Left ventricle myocardium superior (tissue), 1 donor: ENCODE measurements around the gene ARL6IP4. TPM values are rescaled to one million over a fixed set of nuclear protein-coding genes. Genes with fewer than 3 reads are reported as not detected.
"Not testable (repeated sequence)": the region's sequence is repeated elsewhere in the genome, so short reads cannot be mapped to it uniquely, and the experiment has no call there.

Source experiments
- ATAC-seq: fragments of 200-7000 bp; cut with Tn5 transposase; one replicate; pipeline ENCODE4 v1.9.1; 2020; ENCODE audit warnings: mild to moderate bottlenecking, moderate library complexity
- DNase-seq: peaks from one replicate; pipeline ENCODE4 v3.0.0-alpha.2; 2020
- intact Hi-C: fragments of 100-400 bp; cut with micrococcal nuclease; formaldehyde crosslinking; loops from one replicate; pipeline ENCODE4 v1.11.0; 2022
- long read RNA-seq: library from polyadenylated mRNA; unstranded; transcript quantifications from one replicate; pipeline ENCODE4 v2.0.0, GENCODE V29; 2021
- total RNA-seq: library from RNA; stranded (reverse); fragmentation: NEBNext Ultra II Directional; extraction: Animal tissue kit (Norgen Biotek cat#: 25700); gene quantifications from one replicate; pipeline ENCODE4 v1.2.1, GENCODE V29; 2021
- donor health status: DM: no; HTN: yes; CAD: no; lungs with severe emphysema.

The ARL6IP4 gene
- 181 TPM for total RNA-seq
- long read RNA-seq, transcript ARL6IP4-210 (6 exons, 1,491 nt) = minor isoform, 28 of 289 reads
- long read RNA-seq, transcript ARL6IP4-201 (6 exons, 1,644 nt) = minor isoform, 15 of 289 reads
- long read RNA-seq, transcript ARL6IP4-208 (6 exons, 796 nt) = minor isoform, 27 of 289 reads
- long read RNA-seq, transcript ARL6IP4-220 (6 exons, 1,591 nt) = major isoform, 35 of 289 reads
- long read RNA-seq, partial matches to known transcripts = 40 of 289 reads
- long read RNA-seq, other reads (novel, unspliced or antisense) = 123 of 289 reads

GRCh38 chr12:122980183-122981035 lies at the start of gene ARL6IP4:
TSS of gene ARL6IP4 (plus strand) at chr12:122980681. CDS start at chr12:122981140, 459 bp downstream.
- DNase-seq (peak; percentile 83), ATAC-seq (peak; percentile 80)
- intact Hi-C loops = no loop called here

- DNase-seq = no peak
- no peak for ATAC-seq
- intact Hi-C loops = no loop called here
Measured at GRCh38 chr12:122932207-122932606, 48.3 kb upstream of the ARL6IP4 start.

GRCh38 chr12:122934722-122935121 lies 45.8 kb upstream of the ARL6IP4 start:
- DNase-seq (no peak), ATAC-seq (no peak)
- intact Hi-C loops = no loop called here

- intact Hi-C loops = no loop called here
- ATAC-seq = no peak
- DNase-seq = no peak
Measured at GRCh38 chr12:122935318-122935717, 45.2 kb upstream of the ARL6IP4 start.

- intact Hi-C loops = no loop called here
- no peak for DNase-seq
- no peak for ATAC-seq
Measured at GRCh38 chr12:122937622-122938091, 42.8 kb upstream of the ARL6IP4 start.

- intact Hi-C loops = no loop called here
- ATAC-seq (no peak), DNase-seq (no peak)
Measured at GRCh38 chr12:122939125-122939524, 41.4 kb upstream of the ARL6IP4 start.

GRCh38 chr12:122941351-122941750 lies 39.1 kb upstream of the ARL6IP4 start:
- DNase-seq, ATAC-seq, intact Hi-C loops: not testable (repeated sequence)

GRCh38 chr12:122942637-122943036 lies 37.8 kb upstream of the ARL6IP4 start:
- intact Hi-C loops = no loop called here
- ATAC-seq (no peak), DNase-seq (no peak)

- ATAC-seq (peak; percentile 13), DNase-seq (no peak)
- intact Hi-C loops = no loop called here
Measured at GRCh38 chr12:122943196-122943595, 37.3 kb upstream of the ARL6IP4 start.

- peak; percentile 5 for ATAC-seq
Measured at GRCh38 chr12:122944605-122945592, 35.6 kb upstream of the ARL6IP4 start.

GRCh38 chr12:122946690-122947341 lies 33.7 kb upstream of the ARL6IP4 start:
- peak; percentile 73 for DNase-seq
- peak; percentile 75 for ATAC-seq
- intact Hi-C loops = no loop called here

More at GRCh38 chr12:122944605-122945592, 35.6 kb upstream of the ARL6IP4 start:
- intact Hi-C loops = no loop called here
- DNase-seq = no peak

GRCh38 chr12:122947352-122947792 lies 33.1 kb upstream of the ARL6IP4 start:
- DNase-seq (peak; percentile 56), ATAC-seq (peak; percentile 22)
- intact Hi-C loops = no loop called here

- intact Hi-C loops = no loop called here
- ATAC-seq (no peak), DNase-seq (no peak)
Measured at GRCh38 chr12:122948605-122949004, 31.9 kb upstream of the ARL6IP4 start.

- DNase-seq (no peak), ATAC-seq (no peak)
- intact Hi-C loops = no loop called here
Measured at GRCh38 chr12:122949405-122949804, 31.1 kb upstream of the ARL6IP4 start.

- no peak for DNase-seq
- ATAC-seq = no peak
- intact Hi-C loops = loop anchor here (5.0 kb wide), 1 partner anchor 88 kb away; no protein-coding TSS in a partner anchor
Measured at GRCh38 chr12:122949816-122950675, 30.4 kb upstream of the ARL6IP4 start.

- DNase-seq (no peak), ATAC-seq (no peak)
- intact Hi-C loops = loop anchor here (5.0 kb wide), 1 partner anchor 89 kb away; no protein-coding TSS in a partner anchor
Measured at GRCh38 chr12:122951406-122951805, 29.1 kb upstream of the ARL6IP4 start.
